Hematopoietic multipotent progenitor cell treated with erythropoietin and hydrocortisone succinate and interleukin-3 and kit ligand, for 8 days (in vitro differentiated cells): ENCODE data around the gene CCDC80.
"Not testable (repeated sequence)": the region's sequence is repeated elsewhere in the genome, so short reads cannot be mapped to it uniquely, and the experiment has no call there.

Experiments
- DNase-seq: peaks from one replicate; pipeline ENCODE4 v3.0.0-alpha.2; 2015

The CCDC80 gene

DNA sequence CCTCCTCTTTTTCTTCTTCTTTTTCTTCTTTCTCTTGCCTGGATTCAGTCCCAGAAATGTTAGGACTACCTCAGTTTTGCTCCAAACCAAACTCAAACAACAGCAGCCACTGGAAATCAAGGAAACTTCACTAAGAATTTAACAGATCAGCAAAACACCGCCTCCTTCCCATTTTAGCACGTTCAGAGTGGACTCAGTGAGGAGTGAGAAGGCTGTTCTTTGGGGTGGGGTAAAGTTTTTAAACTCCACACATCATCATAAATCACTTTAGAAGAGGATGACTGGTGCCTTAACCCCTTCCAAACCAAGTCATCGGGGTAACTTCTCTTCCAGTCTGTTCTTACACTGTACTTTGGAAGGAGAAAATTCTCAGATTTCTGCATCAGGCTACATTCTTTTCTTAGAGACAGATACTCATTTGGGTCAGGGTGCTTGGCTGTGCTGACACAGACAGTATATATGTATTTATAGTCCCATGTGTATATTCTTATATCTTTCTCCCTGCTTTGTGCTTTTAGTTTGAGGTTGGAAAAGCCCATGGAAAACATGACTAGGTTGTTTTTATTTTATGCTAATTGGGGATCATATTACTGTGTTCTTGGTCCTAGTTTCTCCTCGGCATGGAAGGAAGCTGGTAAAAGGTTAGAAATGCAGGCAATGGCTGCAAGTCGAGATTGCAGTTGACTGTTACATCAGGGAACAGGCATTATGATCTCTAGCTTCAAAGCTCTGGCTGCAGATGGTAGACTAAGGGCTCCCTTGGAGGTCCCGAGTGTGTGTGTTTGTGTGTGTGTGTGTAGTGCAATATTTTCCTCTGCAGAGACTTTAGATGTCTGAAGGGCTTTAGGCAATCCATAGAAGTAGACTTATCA lies at the start of gene CCDC80:
TSS of gene CCDC80 (minus strand) at position 214 of the 872 bp plus-strand sequence. CDS start 1,238 bp downstream, outside the sequence.
- DNase-seq, result no peak

DNA sequence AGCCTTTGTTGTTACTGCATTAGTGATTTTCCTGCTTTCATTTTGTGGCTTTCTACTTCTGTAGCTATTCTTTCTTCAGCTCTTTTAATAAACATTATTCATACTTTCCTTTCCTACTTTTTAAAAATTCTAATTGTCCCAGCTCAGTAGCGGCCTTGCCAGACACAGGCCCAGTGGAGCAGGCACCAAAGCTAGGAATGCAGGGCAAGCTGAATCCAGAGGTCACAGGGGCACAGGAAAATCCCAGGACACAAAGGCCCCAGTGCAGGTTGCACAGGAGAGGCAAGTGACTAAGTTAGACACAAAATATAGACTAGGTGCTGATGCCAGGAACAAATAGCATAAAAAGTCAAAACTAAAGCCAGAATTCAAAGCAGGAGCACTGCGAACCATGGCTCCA lies 49.0 kb upstream of the CCDC80 start:
- no peak for DNase-seq

DNA sequence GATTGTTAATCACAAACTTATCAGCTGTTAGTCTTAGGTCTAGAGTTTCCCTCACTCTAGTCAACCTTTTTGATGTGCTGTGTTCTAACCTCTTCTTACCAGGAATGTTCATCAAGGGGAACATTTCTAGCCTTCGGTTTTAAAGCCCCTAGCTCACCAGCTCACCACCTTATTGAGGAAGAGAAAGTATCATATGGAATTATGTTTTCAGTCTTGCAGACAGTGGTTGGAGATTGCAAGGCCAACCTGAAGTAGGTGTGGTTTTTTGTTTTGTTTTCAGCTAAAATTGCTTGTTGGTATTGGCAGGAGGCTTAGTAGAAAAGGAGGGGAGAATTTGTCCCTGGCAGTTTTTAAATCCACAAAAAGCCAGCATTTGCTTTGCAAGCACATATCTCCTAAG lies 48.4 kb upstream of the CCDC80 start:
- DNase-seq, result no peak

DNA sequence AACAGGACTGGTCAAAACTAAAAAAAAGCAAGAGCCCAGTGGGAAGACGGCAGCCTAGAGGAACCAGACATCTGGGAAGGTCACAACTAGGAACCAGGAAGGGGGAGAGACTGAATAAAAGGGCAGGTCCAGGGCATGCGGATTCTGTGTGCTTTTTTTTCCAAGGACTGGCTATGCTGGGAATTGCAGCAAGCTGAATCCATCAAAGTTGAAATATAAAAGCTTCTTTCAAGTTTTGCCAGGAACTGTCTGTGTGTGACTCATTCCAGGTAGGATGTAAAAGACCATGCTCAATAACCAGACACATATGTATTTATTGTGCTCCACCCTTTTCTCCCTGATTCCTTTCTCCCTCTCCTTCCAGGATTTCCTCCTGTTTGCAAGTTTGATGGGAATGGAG lies 47.9 kb upstream of the CCDC80 start:
- no peak for DNase-seq

DNA sequence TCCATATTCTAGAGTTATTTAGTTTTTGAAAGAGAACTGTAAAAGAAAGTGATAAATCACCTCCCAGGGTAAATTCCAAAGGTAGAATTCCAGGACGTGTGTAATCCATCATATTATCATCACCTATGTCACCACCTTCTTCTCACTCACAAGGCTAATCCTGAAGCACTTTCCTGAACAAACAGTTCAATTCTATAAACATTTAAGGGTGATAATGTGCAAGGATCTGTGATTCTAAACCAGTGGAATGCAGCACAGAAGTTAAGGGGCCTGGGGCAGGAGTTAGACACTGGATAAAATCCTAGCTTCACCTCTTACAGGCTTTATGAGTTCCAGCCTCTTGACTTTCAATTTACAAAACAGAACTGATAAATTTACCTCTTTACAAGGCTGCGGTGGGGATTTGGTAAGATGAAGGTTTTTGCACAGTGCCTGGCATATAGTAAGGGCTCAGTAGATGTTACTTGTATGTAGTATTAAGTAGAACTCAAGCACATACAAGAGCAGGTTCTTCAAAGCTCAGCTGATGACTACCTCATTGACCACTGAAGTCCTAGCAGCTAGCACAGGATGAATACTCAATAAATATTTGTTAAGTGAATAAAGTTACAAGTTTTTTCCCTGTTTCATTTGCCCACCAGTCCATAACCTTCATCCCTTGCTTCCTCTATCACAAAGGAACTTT lies 47.3 kb upstream of the CCDC80 start:
- DNase-seq, result no peak

- no peak for DNase-seq
Measured at GRCh38 chr3:112687616-112688015, 46.7 kb upstream of the CCDC80 start.

GRCh38 chr3:112687211-112687610 lies 46.3 kb upstream of the CCDC80 start:
- DNase-seq, result no peak

DNA sequence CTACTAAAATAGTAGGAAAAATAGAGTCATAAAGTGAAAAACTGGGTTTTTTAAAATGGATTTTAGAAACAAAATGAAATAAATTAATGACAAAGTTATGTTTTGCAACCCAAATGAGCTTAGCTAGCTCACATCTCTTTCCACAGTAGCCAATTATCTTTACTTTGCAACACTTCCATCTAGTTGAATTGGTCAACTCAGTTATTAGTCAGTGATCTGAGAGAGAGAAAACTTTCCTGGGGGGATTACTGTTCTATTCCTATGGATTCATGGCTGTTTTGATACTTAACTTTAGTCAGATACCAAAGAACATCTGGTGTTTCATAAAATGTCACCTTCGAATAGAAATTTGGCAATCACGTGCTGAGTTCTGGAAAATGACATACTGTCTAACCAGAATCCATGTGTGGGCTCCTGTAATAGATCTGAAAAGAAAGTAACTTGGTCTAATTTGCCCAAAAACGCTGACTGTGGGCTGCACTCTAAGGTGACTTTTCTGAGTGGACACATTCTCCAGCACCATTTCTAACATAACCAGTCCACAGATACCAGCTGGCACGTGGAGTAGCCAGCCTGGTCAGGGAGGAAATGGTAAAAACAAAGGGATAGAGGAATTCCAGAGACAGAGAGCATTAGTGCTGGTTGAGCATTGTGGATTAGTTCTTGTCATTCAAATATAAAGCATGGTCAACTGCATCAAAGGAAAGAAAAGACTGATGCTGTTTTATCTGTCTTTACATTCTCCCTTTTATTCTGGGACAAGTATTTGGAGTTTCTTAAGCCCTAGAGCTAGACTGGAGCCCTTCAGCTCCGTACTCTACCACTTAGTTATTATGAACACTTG lies 45.2 kb upstream of the CCDC80 start:
- DNase-seq, result no peak

DNA sequence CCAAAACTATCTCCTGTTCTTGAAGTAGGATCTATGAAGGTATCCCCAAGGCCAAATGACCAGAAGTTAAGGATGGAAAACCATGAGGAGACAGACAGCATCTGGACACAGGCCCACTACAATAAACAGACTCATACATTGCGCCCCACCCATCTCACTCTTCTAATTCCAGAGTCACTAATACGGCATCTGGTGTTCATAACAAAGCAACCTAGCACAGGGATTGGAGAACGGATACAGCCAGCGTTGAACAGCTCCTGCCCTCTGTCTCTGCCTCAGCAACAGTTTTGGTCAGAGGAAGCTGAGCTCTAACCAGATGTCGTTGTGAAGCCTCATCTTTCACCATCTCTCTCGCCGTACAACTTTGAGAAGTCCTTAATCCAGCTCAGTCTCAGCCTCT lies 44.5 kb upstream of the CCDC80 start:
- no peak for DNase-seq

DNA sequence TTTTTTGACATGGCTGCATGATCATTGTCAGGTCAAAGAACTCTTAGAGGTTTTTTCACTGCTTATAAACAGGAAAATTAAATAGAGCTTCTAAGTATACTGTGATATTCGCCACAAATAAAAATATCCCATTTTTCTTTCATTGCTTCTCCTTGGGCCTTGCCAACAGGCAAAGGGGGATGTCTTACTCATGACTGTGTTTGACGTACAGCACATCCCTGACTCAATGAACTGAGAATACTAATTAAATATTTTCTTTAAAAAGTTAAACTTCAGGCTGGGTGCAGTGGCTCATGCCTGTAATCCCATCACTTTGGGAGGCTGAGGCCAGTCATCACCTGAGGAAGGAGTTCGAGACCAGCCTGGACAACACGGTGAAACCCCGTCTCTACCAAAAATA lies 41.4 kb upstream of the CCDC80 start:
- no peak for DNase-seq

DNA sequence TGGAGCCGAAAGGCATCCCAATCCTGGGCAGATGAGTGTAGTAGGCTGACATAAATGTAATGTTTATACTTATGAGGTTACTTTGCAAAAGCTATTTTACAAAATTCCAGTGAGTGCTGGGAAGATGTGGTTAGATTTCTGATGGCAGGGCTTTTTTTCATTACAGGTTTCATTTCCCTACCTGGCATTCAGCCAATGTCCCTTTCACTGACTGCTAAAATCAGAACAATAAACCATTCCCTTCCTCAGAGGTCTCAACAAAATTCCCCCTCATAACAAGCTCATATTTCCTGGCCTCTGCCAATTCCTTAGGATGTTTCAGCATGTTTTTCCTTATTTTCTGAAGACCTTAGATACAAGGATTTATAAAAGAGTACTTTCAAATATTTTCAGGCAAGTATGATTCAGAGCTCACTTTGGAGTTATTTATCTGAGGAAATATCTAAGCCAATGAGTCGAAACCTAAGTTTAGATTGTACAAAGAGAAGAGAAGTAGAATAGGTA lies 40.9 kb upstream of the CCDC80 start:
- DNase-seq, result no peak

DNA sequence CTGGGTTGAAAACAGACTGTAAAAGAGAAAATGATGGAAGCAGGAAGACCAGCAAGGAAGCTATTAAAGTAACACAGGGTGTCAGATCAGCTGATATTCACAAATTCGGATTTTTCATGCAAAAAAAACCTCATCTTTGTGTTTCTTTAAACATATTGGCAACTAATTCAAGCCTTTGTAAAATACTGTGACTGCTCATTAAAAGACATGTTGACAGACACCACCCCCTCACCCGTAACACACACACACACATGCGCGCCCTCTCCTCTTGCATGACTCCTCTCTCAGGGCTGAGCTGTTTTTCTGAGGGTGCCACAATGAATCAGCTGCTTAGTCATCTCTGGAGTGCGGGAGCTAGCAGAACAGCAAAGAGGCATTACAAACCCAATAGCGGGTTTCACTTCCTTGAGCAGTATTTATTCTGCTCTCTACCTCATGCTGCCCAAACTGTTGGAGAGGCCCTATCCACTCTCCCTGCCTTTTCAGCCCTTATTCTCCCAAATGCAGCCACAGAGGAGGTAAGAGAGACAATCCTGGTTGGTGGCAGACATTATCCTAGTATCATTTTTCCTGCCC lies 35.8 kb upstream of the CCDC80 start:
- peak; percentile 56 for DNase-seq

GRCh38 chr3:112675943-112676535 lies 35.1 kb upstream of the CCDC80 start:
- no peak for DNase-seq

- DNase-seq, result no peak
Measured at GRCh38 chr3:112675349-112675748, 34.4 kb upstream of the CCDC80 start.

- DNase-seq, result no peak
Measured at GRCh38 chr3:112672716-112673541, 32.0 kb upstream of the CCDC80 start.

GRCh38 chr3:112671930-112672715 lies 31.2 kb upstream of the CCDC80 start:
- no peak for DNase-seq

DNA sequence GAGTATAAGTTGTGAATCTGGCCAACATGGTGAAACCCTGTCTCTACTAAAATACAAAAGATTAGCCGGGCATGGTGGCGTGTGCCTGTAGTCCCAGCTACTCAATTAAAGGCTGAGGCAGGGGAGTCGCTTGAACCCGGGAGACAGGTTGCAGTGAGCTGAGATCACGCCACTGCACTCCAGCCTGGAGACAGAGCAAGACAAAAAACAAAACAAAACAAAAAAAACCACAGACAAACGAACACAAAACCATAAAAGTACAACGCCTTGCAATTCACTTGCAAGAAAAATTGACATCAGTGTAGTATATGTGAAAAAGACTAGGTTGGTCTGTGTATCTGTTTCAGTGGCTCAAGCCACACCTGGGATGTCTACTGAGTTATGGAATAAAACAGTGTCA lies 29.9 kb upstream of the CCDC80 start:
- no peak for DNase-seq

DNA sequence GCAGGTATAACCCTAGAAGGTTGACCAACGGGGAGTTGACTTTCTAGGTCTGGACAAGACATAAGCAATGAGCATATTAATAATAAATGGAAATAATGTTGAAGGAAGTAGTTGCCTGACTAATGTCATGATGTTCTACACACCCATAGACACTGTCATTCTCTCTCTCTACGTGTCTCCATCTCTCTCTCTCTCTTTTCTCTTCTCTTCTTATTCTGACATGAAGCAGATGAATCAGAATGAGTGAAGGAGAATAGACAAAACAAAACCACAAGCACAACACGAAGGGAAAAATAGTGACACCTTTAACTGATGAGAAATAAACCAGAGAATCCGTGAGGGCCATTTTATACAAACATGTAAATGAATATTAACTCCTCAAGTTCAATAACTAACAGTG lies 26.7 kb upstream of the CCDC80 start:
- no peak for DNase-seq

DNA sequence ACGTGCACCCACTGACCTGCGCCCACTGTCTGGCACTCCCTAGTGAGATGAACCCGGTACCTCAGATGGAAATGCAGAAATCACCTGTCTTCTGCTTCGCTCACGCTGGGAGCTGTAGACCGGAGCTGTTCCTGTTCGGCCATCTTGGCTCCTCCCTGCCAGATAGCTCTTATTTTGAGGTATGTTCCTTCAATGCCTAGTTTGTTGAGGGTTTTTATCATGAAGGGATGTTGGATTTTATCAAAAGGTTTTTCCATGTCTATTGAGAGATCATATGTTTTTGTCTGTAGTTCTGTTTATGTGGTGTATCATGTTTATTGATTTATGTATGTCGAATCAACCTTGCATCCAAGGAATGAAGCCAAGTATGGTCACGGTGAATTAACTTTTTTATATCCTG lies 24.1 kb upstream of the CCDC80 start:
- not testable (repeated sequence) for DNase-seq

GRCh38 chr3:112656043-112656442 lies 15.1 kb upstream of the CCDC80 start:
- no peak for DNase-seq

- no peak for DNase-seq
Measured at GRCh38 chr3:112654979-112655378, 14.0 kb upstream of the CCDC80 start.
